GM12873 (cell line): ENCODE data around the gene PCCA.

Experiments used
- TF ChIP-seq, protein P1 (sequence below): IDR thresholded peaks from 2 replicates; pipeline ENCODE4 v1.5.1; 2012; ENCODE audit warnings: low read depth, mild to moderate bottlenecking, moderate library complexity, low read length, control low read depth; ENCODE audit not compliant: insufficient read depth; ENCODE audit errors: missing control alignments

The PCCA gene

DNA sequence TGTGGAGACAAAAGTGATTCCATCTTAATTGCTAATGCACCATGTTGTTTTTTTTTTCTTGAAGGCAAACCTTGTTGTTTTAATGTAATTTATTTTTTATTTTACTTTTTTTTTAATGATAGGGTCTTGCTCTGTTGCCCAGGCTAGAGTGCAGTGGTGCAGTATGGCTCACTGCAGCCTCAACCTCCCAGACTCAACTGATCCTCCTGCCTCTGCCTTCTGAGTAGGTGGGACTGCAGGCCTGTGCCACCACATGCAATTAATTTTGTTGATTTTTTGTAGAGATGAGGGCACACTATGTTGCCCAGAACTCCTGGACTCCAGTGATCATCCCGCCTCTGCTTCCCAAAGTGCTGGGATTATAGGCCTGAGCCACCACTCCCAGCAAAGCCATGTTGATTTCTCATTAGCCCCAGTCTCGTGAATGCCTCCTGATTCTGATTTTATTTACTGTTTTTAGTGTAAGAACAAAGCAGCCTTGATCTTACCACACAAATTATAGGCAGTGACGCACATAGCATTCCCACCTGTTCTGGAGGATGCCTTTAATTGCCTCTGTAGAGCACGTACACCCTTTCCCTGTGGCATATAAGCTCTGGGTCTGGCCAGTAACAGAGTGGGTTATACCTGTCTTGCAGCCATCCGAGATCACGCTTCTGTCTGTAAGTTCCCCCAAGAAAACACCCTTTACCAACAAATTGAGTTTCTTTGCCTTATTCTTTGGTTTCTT lies 349.3 kb downstream of the PCCA start:
- TF ChIP-seq, protein P1, sequence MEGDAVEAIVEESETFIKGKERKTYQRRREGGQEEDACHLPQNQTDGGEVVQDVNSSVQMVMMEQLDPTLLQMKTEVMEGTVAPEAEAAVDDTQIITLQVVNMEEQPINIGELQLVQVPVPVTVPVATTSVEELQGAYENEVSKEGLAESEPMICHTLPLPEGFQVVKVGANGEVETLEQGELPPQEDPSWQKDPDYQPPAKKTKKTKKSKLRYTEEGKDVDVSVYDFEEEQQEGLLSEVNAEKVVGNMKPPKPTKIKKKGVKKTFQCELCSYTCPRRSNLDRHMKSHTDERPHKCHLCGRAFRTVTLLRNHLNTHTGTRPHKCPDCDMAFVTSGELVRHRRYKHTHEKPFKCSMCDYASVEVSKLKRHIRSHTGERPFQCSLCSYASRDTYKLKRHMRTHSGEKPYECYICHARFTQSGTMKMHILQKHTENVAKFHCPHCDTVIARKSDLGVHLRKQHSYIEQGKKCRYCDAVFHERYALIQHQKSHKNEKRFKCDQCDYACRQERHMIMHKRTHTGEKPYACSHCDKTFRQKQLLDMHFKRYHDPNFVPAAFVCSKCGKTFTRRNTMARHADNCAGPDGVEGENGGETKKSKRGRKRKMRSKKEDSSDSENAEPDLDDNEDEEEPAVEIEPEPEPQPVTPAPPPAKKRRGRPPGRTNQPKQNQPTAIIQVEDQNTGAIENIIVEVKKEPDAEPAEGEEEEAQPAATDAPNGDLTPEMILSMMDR, result no peak

DNA sequence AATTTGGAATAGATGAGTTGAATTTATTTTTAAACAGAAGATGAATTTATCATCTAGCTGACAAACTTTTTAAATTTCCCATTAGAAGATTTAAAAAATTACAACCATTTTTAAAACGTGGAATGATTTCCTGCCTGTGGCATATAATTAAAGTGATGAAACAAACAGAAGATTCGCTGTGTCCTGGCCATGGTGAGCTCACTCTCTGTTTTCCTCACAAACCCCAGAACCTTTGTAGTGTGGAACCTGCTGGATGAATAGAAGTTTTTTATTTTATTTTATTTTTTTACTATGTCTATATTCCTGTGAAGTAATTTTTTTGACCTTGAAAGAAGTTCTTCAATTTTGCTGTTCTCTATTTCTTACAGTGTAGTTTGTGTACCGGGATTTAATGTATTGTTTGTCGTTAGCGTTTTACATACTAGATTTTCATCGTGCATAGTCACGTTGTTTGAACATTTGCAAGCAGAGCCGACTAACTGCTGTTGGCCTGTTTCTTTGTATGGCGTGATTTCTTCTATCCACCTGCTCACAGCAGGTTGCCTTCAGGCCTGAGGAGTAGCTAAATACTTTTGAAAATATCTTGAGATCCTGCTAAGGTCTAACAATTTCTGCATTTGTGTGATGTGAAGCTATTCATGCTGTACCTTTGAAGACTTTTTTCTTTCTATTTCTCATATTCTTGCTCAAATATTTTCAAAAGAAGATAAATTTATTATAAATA lies 350.5 kb downstream of the PCCA start:
- TF ChIP-seq, protein P1, result no peak

DNA sequence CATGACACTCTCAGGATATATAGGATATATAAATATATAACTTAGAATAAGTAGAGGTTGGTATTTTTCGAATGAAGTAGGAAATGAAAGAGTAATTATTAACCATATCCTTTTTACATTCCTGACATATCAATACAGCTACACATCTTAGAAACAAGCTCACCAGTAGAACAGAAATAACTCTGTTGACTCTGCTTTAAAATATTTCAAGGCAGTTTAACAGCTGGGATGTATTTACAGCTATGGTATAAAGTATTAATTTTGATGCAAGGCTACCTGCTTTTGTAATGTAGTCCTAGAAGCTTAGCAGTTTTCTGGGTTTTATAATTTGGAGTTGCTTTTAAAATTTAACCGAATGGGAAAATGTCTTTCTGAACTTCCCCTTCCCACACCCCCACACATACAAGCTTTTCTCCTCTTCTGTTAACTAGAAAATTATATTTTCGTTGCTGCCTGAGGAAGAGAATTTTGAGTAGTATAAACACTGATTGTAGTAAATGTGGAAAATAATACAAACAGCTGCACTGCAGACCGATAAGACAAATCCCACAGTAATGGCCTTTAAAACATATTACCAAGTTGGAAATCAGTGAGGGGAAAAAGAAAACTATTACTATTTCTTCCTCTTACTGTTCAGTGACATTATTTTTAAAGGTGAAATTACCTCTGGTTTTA lies 352.0 kb downstream of the PCCA start:
- TF ChIP-seq, protein P1, result no peak

DNA sequence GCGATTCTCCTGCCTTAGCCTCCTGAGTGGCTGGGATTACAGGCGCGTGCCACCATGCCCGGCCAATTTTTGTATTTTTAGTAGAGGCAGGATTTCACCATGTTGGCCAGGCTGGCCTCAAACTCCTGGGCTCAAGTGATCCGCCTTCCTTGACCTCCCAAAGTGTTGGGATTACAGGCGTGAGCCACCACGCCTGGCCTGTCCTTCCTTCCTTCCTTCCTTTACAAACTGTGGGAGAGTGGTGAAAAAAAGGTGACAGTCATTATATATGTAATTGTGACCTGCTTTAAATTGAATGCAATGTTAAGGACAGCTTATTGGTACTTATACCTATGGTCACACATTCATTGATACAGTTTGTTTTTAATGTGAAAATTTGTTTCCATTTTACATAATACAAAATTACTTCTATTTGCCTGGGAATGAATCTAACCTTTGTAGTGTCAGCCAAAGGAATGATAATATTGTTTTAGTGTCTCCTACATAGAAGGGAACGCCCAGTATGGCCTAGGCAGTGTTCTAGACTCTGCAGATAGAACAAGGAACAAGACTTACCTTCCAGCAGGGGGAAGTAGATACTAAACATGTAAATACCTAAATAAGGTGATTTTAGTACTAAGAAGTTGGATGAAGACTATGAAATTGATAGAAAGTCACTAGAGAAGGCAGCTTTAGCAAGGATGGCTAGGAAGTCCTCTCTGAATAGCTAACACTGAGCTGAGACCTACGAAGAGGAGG lies 353.4 kb downstream of the PCCA start:
- TF ChIP-seq, protein P1, result no peak

DNA sequence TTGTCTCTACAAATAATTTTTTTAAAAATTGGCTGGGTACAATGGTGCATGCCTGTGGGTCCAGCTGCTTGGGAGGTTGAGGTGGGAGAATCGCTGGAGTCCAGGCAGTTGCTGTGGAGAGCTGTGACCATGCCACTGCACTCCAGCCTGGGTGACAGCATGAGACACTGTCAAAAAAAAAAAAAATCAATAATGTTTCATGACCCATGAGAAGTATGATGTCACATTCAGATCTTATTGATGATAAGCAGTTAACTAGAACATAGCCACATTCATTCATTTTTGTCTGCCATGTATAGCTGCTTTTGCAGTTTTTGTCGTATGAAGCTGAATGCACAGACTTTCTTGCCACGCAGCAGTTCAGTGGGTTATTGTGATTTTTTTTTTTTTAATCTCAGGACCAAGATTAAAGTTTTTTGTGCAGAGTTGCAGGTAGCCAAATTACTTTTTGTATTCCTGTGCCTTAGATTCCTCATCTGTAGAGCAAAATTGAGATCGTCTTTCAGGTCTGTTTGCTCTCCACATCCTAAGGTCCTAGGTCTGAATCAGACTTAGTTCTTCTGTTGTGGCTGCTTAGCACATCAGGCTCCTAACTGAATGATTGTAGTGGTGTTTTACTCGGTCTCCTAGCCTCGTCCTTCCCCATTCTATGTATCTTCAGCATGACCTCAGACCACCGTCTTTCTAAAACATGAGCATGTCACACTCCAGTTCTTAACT lies 354.5 kb downstream of the PCCA start:
- TF ChIP-seq, protein P1, result no peak

DNA sequence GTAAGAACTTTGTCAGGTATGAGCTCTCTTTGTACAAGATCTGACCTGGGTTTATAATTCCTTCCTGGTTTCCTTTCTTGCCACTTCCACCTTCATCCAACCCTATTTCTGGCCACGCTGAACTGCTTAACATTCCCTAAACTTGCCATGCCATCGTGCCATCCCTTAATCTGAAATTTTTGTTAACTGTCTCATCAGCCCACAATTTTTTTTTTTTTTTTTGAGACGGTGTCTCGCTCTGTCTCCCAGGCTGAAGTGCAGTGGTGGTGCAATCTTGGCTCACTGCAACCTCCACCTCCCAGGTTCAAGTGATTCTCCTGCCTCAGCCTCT lies 355.1 kb downstream of the PCCA start:
- TF ChIP-seq, protein P1, result no peak
